Stimulated activated CD4-positive, alpha-beta T cell treated with anti-CD3 and anti-CD28 coated beads, TNF-alpha, amount 100 ng/mL, for 48 hours (primary cell): Measurements from ENCODE around the gene RNF214.
"Not testable (repeated sequence)": the region's sequence is repeated elsewhere in the genome, so short reads cannot be mapped to it uniquely, and the experiment has no call there.

Experiments
- DNase-seq, 3 donors: peaks; one replicate each; pipeline ENCODE4 v3.0.0-alpha.2; 2020; ENCODE audit warnings: low read depth in 3 of 3

Gene RNF214

GRCh38 chr11:117197516-117198456, 34.7 kb upstream of the RNF214 start:
- DNase-seq: no peak

GRCh38 chr11:117198613-117199012, 33.9 kb upstream of the RNF214 start:
- DNase-seq: no peak

GRCh38 chr11:117199053-117199915, 33.2 kb upstream of the RNF214 start, which contains the start of gene TAGLN:
TAGLN (plus strand) TSS chr11:117199370; CDS start chr11:117203014, 3,644 bp downstream.
- no peak for DNase-seq

- DNase-seq: no peak
These were observed 32.3 kb upstream of the RNF214 start for GRCh38 chr11:117199916-117200812.

- no peak for DNase-seq
These were observed 31.4 kb upstream of the RNF214 start for GRCh38 chr11:117200813-117201657.

- DNase-seq: no peak
These were observed 30.7 kb upstream of the RNF214 start for GRCh38 chr11:117201658-117202305.

GRCh38 chr11:117202386-117203068, 29.9 kb upstream of the RNF214 start:
- DNase-seq: no peak

GRCh38 chr11:117203069-117203407, 29.4 kb upstream of the RNF214 start:
- DNase-seq: no peak

- no peak for DNase-seq
These were observed 28.0 kb upstream of the RNF214 start for GRCh38 chr11:117204283-117205080.

- DNase-seq: no peak
These were observed 27.2 kb upstream of the RNF214 start for GRCh38 chr11:117205211-117205818.

- DNase-seq: not testable (repeated sequence)
These were observed 26.4 kb upstream of the RNF214 start for GRCh38 chr11:117206111-117206510.

- DNase-seq: not testable (repeated sequence)
These were observed 25.6 kb upstream of the RNF214 start for GRCh38 chr11:117206859-117207258.

GRCh38 chr11:117207481-117207880, 25.0 kb upstream of the RNF214 start:
- not testable (repeated sequence) for DNase-seq

- not testable (repeated sequence) for DNase-seq
These were observed 23.8 kb upstream of the RNF214 start for GRCh38 chr11:117208710-117209109.

- not testable (repeated sequence) for DNase-seq
These were observed 22.9 kb upstream of the RNF214 start for GRCh38 chr11:117209351-117210125.

- DNase-seq: no peak
These were observed 21.9 kb upstream of the RNF214 start for GRCh38 chr11:117210620-117211019.

GRCh38 chr11:117212697-117213355, 19.6 kb upstream of the RNF214 start:
- no peak for DNase-seq
